Epithelial cell of proximal tubule (primary cell): ENCODE results near the gene SPECC1. TPM values are rescaled to one million over a fixed set of nuclear protein-coding genes. Genes with fewer than 3 reads are reported as not detected.

Source experiments
- DNase-seq: peaks from one replicate; pipeline ENCODE4 v3.0.0-alpha.2; 2011; ENCODE audit warnings: low read depth
- H3K4me3 ChIP-seq: 2 replicates; pipeline ENCODE4 v1.5.1; 2011; ENCODE audit warnings: low read depth, mild to moderate bottlenecking, low read length
- CTCF ChIP-seq: conservative IDR thresholded peaks from 2 replicates; pipeline ENCODE4 v1.5.1; 2012; ENCODE audit warnings: low read depth, mild to moderate bottlenecking, low read length
- total RNA-seq: library from RNA; depleted of rRNA; stranded (reverse); fragments of >200 nt; gene quantifications from 2 replicates; pipeline ENCODE4 v1.2.3, GENCODE V29; 2015

The SPECC1 gene
- total RNA-seq, 1 donor from 2014 or later = 39.3 TPM

- H3K4me3 ChIP-seq = no peak overlapping the region
- DNase-seq = no peak
- no peak for TF ChIP-seq CTCF
These were observed 31.1 kb downstream of the SPECC1 start for GRCh38 chr17:20040216-20040615.

DNA sequence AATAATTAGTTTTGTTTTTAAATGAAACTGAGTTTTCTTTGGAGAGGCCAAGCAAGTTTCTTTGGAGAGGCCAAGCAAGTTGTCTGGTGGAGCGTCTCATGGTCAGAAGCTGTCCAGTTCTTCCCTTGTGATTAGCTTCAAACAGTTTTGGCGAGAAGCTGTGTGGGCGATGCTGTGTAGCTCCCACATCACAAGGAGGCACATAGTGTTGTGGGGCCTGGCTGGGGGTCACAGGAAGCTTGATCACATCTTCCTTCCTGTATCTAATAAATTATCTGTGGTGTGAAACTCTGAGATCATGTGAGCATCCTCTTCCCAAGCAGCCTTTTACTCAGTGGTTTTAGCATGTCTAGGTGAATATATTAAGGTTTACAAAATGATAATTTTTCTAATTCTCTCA, 33.9 kb downstream of the SPECC1 start:
- H3K4me3 ChIP-seq = no peak overlapping the region
- no peak for TF ChIP-seq CTCF
- no peak for DNase-seq

DNA sequence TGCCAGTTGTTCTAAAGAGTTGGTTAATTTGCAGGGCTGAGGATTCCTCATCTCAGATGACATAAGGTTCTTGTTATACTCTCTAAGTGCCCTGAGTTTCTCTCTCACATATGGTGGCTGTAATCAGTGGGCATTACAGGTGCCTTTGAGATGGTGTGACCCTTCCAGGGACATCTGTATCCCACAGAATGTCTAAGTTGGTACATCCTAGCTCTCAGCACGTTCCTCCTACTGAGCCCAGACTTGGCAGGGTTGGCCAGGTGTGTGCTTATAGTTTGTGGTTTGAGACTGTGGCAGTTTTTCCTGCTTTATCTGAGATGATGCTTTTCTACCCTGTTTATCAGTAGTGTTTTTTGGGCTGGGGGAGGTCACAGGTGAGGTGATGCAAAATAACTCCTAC, 36.3 kb downstream of the SPECC1 start:
- no peak for DNase-seq
- no peak for TF ChIP-seq CTCF
- no peak overlapping the region for H3K4me3 ChIP-seq

DNA sequence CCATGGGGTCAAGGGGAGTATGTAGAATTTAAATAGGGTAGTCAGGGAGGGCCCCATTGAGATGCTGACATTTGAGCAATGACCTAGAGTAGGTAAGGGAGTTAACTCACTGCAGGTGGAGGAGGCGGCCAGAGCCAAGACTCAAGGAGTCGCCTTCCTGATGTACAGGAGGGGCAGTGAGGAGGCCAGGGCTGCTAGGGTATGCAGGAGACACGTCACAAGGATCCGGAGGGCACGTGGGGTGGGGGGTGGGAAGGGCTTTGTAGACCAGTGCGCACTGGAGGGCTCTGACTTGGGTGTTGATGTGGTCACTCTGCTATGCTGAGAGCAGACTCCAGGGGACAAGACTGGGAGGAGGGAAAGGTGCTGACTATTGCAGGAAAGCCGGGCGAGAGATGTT, 37.5 kb downstream of the SPECC1 start:
- no peak for DNase-seq
- TF ChIP-seq CTCF = no peak
- H3K4me3 ChIP-seq = no peak overlapping the region

GRCh38 chr17:20051624-20052023, 42.5 kb downstream of the SPECC1 start:
- no peak for DNase-seq
- no peak for TF ChIP-seq CTCF

GRCh38 chr17:20053361-20053964, 44.3 kb downstream of the SPECC1 start:
- no peak overlapping the region for H3K4me3 ChIP-seq
- no peak for TF ChIP-seq CTCF
- DNase-seq = no peak

More at GRCh38 chr17:20051624-20052023, 42.5 kb downstream of the SPECC1 start:
- H3K4me3 ChIP-seq = no peak overlapping the region

GRCh38 chr17:20059728-20060188, 50.6 kb downstream of the SPECC1 start:
- H3K4me3 ChIP-seq = no peak overlapping the region
- TF ChIP-seq CTCF = no peak
- DNase-seq = no peak
